Right renal pelvis (tissue), 4 donors: ENCODE results near the gene ZNF804B. TPM values are rescaled to one million over a fixed set of nuclear protein-coding genes. Genes with fewer than 3 reads are reported as not detected.

ENCODE experiments used
- DNase-seq, 4 donors: peaks; one replicate each; pipeline ENCODE4 v3.0.0-alpha.2; 2013; ENCODE audit warnings: low read depth in 4 of 4, low spot score in 3 of 4, missing footprints in 1 of 4
- polyA plus RNA-seq, 4 donors: library from polyadenylated mRNA; unstranded; fragments of 120-200 nt; gene quantifications; one replicate each; pipeline ENCODE4 v1.2.1, GENCODE V29; 2013; ENCODE audit not compliant: insufficient read length in 4 of 4

The ZNF804B gene
- polyA plus RNA-seq, 4 donors: 0.07 to 0.45 (median 0.26) TPM

- DNase-seq: no peak
Measured at GRCh38 chr7:89238156-89238555, 478.7 kb downstream of the ZNF804B start.

DNA sequence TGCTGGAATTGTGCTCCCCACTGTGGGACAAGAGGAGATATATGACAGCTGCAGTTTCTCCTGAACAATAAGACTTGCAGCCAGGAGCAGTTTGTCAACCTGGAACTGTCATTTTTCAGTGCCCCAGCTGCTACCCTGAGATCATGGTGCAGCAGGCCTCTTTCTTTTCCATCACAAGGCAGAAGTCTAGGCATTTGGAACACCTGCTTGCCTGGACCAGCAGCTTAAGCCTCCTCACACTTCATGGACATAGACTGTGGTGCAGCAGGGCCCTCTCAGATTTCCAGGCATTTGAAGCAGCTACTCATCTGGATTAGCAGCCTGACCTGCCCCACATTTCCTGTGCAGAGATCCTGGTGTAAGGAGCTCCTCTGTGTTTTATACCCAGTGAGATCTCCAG is 486.7 kb downstream of the ZNF804B start:
- DNase-seq: no peak

- no peak for DNase-seq
Measured at GRCh38 chr7:89247207-89247606, 487.7 kb downstream of the ZNF804B start.

GRCh38 chr7:89259085-89259484 is 499.6 kb downstream of the ZNF804B start:
- DNase-seq: no peak

- no peak for DNase-seq
Measured at GRCh38 chr7:89264126-89264525, 504.6 kb downstream of the ZNF804B start.

- DNase-seq: peak; percentile 21 to 48 (median 46)
Measured at GRCh38 chr7:89265631-89266030, 506.1 kb downstream of the ZNF804B start.

GRCh38 chr7:89283302-89283701 is 523.8 kb downstream of the ZNF804B start:
- no peak for DNase-seq

DNA sequence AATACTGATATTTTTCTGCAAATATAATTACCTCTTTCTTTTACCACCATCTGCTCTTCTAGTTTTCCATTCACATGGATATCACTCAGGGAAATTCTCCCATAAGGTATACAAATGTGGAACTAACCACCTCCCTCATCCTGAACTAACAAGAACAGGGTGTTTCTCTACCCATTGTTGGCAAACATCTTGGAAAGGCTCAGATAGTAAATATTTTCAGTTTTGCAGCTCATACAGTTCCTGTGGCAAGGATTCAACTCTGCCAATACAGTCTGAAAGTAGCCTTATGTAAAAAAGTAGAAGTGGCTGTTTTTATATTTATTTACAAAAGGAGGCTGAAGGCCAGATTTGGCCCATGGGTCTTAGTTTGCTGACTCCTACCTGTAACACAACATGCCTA is 549.0 kb downstream of the ZNF804B start:
- DNase-seq: no peak

DNA sequence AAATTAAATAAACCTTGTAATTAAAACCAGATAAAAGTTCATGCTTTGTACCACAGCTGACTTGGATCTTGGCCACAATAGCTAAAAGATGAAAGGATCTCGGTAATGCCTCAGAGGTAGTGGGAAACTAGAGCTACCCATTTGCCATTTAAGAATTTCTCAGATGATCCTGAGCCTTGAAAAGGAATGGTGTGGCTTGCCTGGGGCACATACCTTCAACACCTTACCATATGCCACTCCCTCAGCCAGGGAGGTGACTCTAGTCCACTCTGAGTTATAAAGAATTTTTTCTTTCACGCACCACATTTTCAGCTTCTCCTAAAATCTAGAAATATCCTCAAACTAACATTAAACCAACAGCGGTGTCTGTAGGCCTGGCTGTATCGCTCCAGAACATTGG is 552.4 kb downstream of the ZNF804B start:
- no peak for DNase-seq

- DNase-seq: peak in 2 of 4 donors; percentile 22 to 28
Measured at GRCh38 chr7:89312551-89312950, 553.1 kb downstream of the ZNF804B start.

DNA sequence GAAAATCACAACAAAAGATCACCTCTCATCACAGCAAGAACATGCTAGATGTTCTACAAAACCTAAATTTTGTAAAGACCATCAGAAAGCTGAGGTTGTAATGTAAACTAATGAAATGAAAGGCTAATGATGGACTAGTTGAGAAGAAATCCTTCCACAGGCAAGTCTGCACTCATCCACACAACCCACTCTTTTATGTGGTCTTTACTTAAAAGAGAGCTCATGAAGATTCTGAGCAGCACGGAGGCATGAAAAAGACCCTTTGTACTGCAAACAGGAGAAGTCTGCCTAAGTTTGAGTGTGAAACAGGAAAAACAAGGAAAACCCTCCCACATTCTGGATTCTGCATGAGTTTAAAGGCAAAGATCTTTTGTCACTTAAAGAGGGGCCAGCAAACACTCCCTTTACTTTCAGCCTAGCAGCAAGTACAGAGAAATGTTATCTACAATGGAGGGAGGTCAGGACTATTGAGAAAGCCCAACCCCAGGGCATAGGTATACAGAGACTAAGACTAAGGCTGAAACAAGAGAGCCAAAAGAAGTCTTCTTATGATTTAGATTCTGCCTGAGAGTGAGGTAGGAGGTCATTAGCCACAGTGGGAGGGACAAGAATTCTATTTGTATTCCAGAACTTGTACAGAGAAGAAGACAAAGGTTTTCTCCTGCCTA is 557.2 kb downstream of the ZNF804B start:
- DNase-seq: no peak

DNA sequence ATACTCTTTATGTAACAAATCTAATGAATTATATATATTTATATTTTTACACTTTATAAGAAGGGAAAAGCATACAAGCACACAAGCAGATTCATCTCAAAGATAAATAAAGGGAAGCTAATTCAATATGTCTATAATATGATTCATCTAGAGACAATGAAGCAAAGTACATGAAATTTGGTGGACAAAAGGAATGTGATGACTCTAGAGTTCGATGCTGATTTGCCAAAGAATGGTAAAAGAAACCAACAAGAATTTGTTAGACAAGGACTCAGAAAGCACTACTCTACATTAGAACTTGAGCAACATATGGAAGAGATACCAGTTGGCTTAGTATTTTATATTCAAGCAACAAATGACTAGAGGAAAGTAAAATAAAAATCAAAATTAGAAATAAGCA is 572.5 kb downstream of the ZNF804B start:
- DNase-seq: no peak

GRCh38 chr7:89334797-89335196 is 575.3 kb downstream of the ZNF804B start:
- no peak for DNase-seq

- no peak for DNase-seq
Measured at GRCh38 chr7:89335490-89335889, 576.0 kb downstream of the ZNF804B start.

DNA sequence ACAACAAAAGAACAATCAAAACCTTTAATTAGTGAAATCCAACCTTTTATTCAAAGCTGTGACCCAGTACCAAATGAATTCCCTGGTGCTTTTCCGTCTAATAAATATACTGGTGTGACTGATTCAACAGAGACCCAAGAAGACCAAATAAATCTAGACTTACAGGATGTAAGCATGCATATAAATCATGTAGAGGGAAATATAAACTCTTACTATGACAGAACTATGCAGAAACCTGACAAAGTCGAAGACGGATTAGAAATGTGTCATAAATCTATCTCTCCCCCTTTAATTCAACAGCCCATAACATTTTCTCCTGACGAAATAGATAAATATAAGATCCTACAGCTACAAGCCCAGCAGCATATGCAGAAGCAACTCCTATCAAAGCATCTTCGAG is 576.6 kb downstream of the ZNF804B start:
- DNase-seq: no peak

DNA sequence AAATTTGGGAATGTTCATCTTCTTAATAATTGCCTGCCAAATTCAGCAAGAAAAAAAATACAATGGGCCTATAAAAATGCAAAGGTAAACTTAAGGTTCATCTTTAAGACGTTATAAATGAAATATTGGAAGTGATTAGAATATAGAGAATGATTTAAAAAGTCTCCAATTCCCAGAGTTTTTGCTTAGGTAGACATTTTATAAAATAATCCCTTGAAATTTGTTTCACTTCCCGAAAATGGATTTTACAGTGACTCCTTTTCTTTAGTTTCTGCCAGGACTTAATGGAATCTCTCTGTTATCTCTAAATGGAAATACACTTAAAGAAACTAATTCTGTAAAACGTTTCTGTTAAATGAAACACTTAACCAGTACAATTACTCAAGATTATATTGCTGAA is 580.2 kb downstream of the ZNF804B start:
- no peak for DNase-seq

- no peak for DNase-seq
Measured at GRCh38 chr7:89357121-89357520, 597.6 kb downstream of the ZNF804B start.

DNA sequence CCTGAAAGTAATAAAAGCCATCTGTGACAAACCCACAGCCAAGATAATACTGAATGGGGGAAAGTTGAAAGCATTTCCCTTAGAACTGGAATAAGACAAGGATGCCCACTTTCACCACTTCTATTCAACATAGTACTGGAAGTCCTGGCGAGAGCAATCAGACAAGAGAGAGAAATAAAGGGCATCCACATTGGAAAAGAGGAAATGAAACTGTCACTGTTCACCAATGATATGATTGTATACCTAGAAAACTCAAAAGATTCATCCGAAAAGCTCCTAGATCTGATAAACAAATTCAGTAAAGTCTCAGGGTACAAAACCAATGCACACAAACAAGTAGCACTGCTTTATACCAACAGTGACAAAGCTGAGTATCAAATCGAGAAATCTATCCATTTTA is 617.7 kb downstream of the ZNF804B start:
- DNase-seq: no peak

GRCh38 chr7:89385411-89385810 is 625.9 kb downstream of the ZNF804B start:
- DNase-seq: no peak
